ENCODE results near the gene PIGT.
"Not testable (repeated sequence)": the region's sequence is repeated elsewhere in the genome, so short reads cannot be mapped to it uniquely, and the experiment has no call there.

PIGT gene

DNA sequence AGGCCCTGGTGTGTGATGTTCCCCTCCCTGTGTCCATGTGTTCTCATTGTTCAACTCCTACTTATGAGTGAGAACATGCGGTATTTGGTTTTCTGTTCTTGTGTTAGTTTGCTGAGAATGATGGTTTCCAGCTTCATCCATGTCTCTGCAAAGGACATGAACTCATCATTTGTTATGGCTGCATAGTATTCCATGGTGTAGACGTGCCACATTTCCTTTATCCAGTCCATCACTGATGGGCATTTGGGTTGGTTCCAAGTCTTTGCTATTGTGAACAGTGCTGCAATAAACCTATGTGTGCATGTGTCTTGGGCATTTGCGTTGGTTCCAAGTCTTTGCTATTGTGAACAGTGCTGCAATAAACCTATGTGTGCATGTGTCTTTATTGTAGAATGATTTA lies 56.3 kb downstream of the PIGT start:
- H3K9me3 ChIP-seq (ENCODE audit: control insufficient read depth in 1 of 2, low read length in 2 of 2); H3K36me3 ChIP-seq (ENCODE audit: control insufficient read depth in 1 of 2, insufficient read depth in 2 of 2, low read length in 2 of 2); H3K27ac ChIP-seq (ENCODE audit: low read depth, low read length); H3K9ac ChIP-seq (ENCODE audit: low read depth in 1 of 2, low read length in 2 of 2); H3K4me3 ChIP-seq (ENCODE audit: low read depth in 1 of 2, low read length in 2 of 2): not testable (repeated sequence)
- H3K27me3 ChIP-seq (ENCODE audit: control insufficient read depth in 1 of 2, insufficient read depth in 2 of 2, low read length in 2 of 2): peaks cover 10 to 18% of the 10 kb centered on the region in 2 donors
- H3K4me1 ChIP-seq (ENCODE audit: control insufficient read depth in 1 of 2, insufficient read depth in 2 of 2, low read length in 2 of 2): peaks cover 12 to 13% of the 10 kb centered on the region in 2 donors

Measured in duodenal mucosa (tissue), 2 donors.